Uterus (tissue), 2 donors: ENCODE results near the gene MCTP2.

ENCODE experiments used
- POLR2A ChIP-seq, 2 donors: fragments of 450-650 bp; IDR thresholded peaks; one replicate each; pipeline ENCODE4 v1.6.1; 2016; ENCODE audit warnings: antibody characterized with exemption in 2 of 2, mild to moderate bottlenecking in 1 of 2, moderate library complexity in 1 of 2
- TF ChIP-seq, protein P1 (sequence below), 4 experiments: fragments of 200-600 bp in 2 of 4; fragments of 450-650 bp in 2 of 4; sonication (generic) in 2 of 4; IDR thresholded peaks; one replicate each; pipeline ENCODE4 v1.5.1; 2016 to 2019; ENCODE audit warnings: antibody characterized with exemption in 4 of 4, mild to moderate bottlenecking in 2 of 4, moderate library complexity in 1 of 4

GRCh38 chr15:94467034-94467433 lies 235.7 kb downstream of the MCTP2 start:
- TF ChIP-seq, protein P1, sequence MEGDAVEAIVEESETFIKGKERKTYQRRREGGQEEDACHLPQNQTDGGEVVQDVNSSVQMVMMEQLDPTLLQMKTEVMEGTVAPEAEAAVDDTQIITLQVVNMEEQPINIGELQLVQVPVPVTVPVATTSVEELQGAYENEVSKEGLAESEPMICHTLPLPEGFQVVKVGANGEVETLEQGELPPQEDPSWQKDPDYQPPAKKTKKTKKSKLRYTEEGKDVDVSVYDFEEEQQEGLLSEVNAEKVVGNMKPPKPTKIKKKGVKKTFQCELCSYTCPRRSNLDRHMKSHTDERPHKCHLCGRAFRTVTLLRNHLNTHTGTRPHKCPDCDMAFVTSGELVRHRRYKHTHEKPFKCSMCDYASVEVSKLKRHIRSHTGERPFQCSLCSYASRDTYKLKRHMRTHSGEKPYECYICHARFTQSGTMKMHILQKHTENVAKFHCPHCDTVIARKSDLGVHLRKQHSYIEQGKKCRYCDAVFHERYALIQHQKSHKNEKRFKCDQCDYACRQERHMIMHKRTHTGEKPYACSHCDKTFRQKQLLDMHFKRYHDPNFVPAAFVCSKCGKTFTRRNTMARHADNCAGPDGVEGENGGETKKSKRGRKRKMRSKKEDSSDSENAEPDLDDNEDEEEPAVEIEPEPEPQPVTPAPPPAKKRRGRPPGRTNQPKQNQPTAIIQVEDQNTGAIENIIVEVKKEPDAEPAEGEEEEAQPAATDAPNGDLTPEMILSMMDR (IDR thresholded peaks at IDR 0.05): no peak
- TF ChIP-seq POLR2A (IDR thresholded peaks at IDR 0.05): no peak
